ENCODE data around the gene C10orf62. TPM values are rescaled to one million over a fixed set of nuclear protein-coding genes. Genes with fewer than 3 reads are reported as not detected.
A peak's percentile ranks its signal among the peaks of the same experiment; 100 is the strongest.

Gene C10orf62
- total RNA-seq, 1 experiment from 2014 or later: not detected

GRCh38 chr10:97596101-97597082 lies 6.9 kb downstream of the C10orf62 start:
- Histone ChIP-seq H3K36me3 (ENCODE audit: control insufficient read depth, insufficient read depth, low read length) (no peaks in the 10 kb centered on the region), H3K27ac (ENCODE audit: low read length) (peak overlapping the region; percentile 66), H3K4me1 (ENCODE audit: control insufficient read depth, insufficient read depth, low read length) (peaks cover 14% of the 10 kb centered on the region; the same call in 1 of the 2 replicates), H3K9me3 (ENCODE audit: control insufficient read depth, insufficient read depth, low read depth, low read length) (no peaks in the 10 kb centered on the region), H3K27me3 (ENCODE audit: control insufficient read depth, insufficient read depth, low read length) (no peaks in the 10 kb centered on the region), H3K4me3 (ENCODE audit: low read depth in 2 of 2, low read length in 2 of 2) (no peak overlapping the region)
- ATAC-seq (peak; percentile 85), DNase-seq (ENCODE audit: low read depth, low spot score) (no peak)
- ChIA-PET POLR2A (interaction anchor here (0.6 kb wide), 1 partner anchor 19 kb away, joined by 3 read pairs; no protein-coding TSS in a partner anchor), CTCF (interaction anchor here (0.6 to 1.5 kb wide), 5 partner anchors 10 to 175 kb away, joined by 3 to 5 read pairs (median 4); partner anchors contain the start of gene ANKRD2)
- intact Hi-C loops (cut with micrococcal nuclease; ENCODE audit: unreplicated experiment): no loop called here
- no TSS peak for BruUV-seq (replicated peaks)
- no peak for TF ChIP-seq REST (IDR thresholded peaks at IDR 0.05; ENCODE audit: insufficient read depth in 1 of 2, low read depth in 2 of 2, low read length in 1 of 2)
- TF ChIP-seq TCF7L2 (IDR thresholded peaks at IDR 0.05; ENCODE audit: low read depth, low read length): no peak
- TF ChIP-seq POLR2AphosphoS5 (IDR thresholded peaks at IDR 0.05; ENCODE audit: low read depth, low read length): no peak
- no peak for TF ChIP-seq SIN3A (IDR thresholded peaks at IDR 0.05; ENCODE audit: borderline replicate concordance, insufficient read depth, low read depth, low read length)
- TF ChIP-seq CTCF (IDR thresholded peaks at IDR 0.05): no peak
- in situ Hi-C loops (cut with HindIII; ENCODE audit: low pct_unique_long_range_greater_than_20kb, low sequenced_read_pairs): no loop called here

- in situ Hi-C loops (cut with HindIII; ENCODE audit: low pct_unique_long_range_greater_than_20kb, low sequenced_read_pairs) (no loop called here), intact Hi-C loops (cut with micrococcal nuclease; ENCODE audit: unreplicated experiment) (no loop called here)
- POLR2A ChIA-PET: no interaction called here
- Histone ChIP-seq H3K27me3 (ENCODE audit: control insufficient read depth, insufficient read depth, low read length) (no peaks in the 10 kb centered on the region), H3K9me3 (ENCODE audit: control insufficient read depth, insufficient read depth, low read depth, low read length) (no peaks in the 10 kb centered on the region), H3K27ac (ENCODE audit: low read length) (peak overlapping the region; percentile 19; the same call in 1 of the 2 replicates), H3K4me1 (ENCODE audit: control insufficient read depth, insufficient read depth, low read length) (peaks cover 14% of the 10 kb centered on the region; the same call in 1 of the 2 replicates), H3K36me3 (ENCODE audit: control insufficient read depth, insufficient read depth, low read length) (no peaks in the 10 kb centered on the region), H3K4me3 (ENCODE audit: low read depth in 2 of 2, low read length in 2 of 2) (no peak overlapping the region)
- ATAC-seq (no peak), DNase-seq (ENCODE audit: low read depth, low spot score) (no peak)
- TF ChIP-seq CTCF (IDR thresholded peaks at IDR 0.05) (no peak), REST (IDR thresholded peaks at IDR 0.05; ENCODE audit: insufficient read depth in 1 of 2, low read depth in 2 of 2, low read length in 1 of 2) (no peak), SIN3A (IDR thresholded peaks at IDR 0.05; ENCODE audit: borderline replicate concordance, insufficient read depth, low read depth, low read length) (no peak), TCF7L2 (IDR thresholded peaks at IDR 0.05; ENCODE audit: low read depth, low read length) (no peak), POLR2AphosphoS5 (IDR thresholded peaks at IDR 0.05; ENCODE audit: low read depth, low read length) (no peak)
- BruUV-seq (replicated peaks): no TSS peak
- CTCF ChIA-PET: no interaction called here
These were observed 8.3 kb downstream of the C10orf62 start for GRCh38 chr10:97597778-97598177.
